GM03348 (cell line): Measurements from ENCODE around the gene CES3.

Experiments used
- DNase-seq: peaks from one replicate; pipeline ENCODE4 v3.0.0; 2012; ENCODE audit warnings: low spot score

The CES3 gene

GRCh38 chr16:67006930-67007658 lies 46.0 kb downstream of the CES3 start:
- DNase-seq = no peak

- no peak for DNase-seq
Measured at GRCh38 chr16:67009158-67009557, 48.1 kb downstream of the CES3 start.

GRCh38 chr16:67011274-67011673 lies 50.2 kb downstream of the CES3 start:
- no peak for DNase-seq

- DNase-seq = no peak
Measured at GRCh38 chr16:67013233-67013822, 52.3 kb downstream of the CES3 start.

GRCh38 chr16:67013823-67014633 lies 53.0 kb downstream of the CES3 start:
- peak; percentile 87 for DNase-seq

GRCh38 chr16:67014634-67015312 lies 53.7 kb downstream of the CES3 start:
- DNase-seq = no peak

- no peak for DNase-seq
Measured at GRCh38 chr16:67015313-67015731, 54.3 kb downstream of the CES3 start.

- no peak for DNase-seq
Measured at GRCh38 chr16:67016143-67016542, 55.1 kb downstream of the CES3 start.

GRCh38 chr16:67016681-67017420 lies 55.8 kb downstream of the CES3 start:
- DNase-seq = no peak

- no peak for DNase-seq
Measured at GRCh38 chr16:67017421-67017750, 56.3 kb downstream of the CES3 start.

GRCh38 chr16:67017810-67018488 lies 56.9 kb downstream of the CES3 start:
- peak; percentile 84 for DNase-seq

- no peak for DNase-seq
Measured at GRCh38 chr16:67019171-67019570, 58.1 kb downstream of the CES3 start.

GRCh38 chr16:67021321-67021720 lies 60.3 kb downstream of the CES3 start:
- no peak for DNase-seq

GRCh38 chr16:67022531-67023214 lies 61.6 kb downstream of the CES3 start:
- peak; percentile 69 for DNase-seq

GRCh38 chr16:67023689-67024088 lies 62.6 kb downstream of the CES3 start:
- DNase-seq = no peak
